K562 (cell line): ENCODE data around the gene CSK. TPM values are rescaled to one million over a fixed set of nuclear protein-coding genes. Genes with fewer than 3 reads are reported as not detected.

Source experiments
- ATAC-seq: fragments of 200-7000 bp; cut with Tn5 transposase; 3 replicates; pipeline ENCODE4 v1.9.1; 2020; ENCODE audit warnings: moderate library complexity
- BruUV-seq: library from RNA; stranded (reverse); fragments of 400-500 nt; replicated peaks from 2 replicates; lab custom pipeline; 2021; lab: Mats Ljungman, UMichigan
- CTCF ChIA-PET: fragments of 300-600 bp; formaldehyde crosslinking; extraction: SDS; loops from one replicate; lab custom pipeline; 2021; ENCODE audit warnings: low intra/inter-chr PET ratio; lab: Yijun Ruan, JAX
- POLR2A ChIA-PET: fragments of 300-600, 350-650 bp; sonication (Branson Sonifier 250); formaldehyde crosslinking; extraction: SDS; loops from one replicate; lab custom pipeline; 2021; ENCODE audit warnings: antibody characterized with exemption, inconsistent platforms; lab: Yijun Ruan, JAX
- DNase-seq, 4 experiments: peaks; one replicate each; pipeline versions ENCODE4 v3.0.0 to v3.0.0-alpha.2; 2011 to 2018; ENCODE audit warnings: low spot score in 3 of 4, mixed read lengths in 3 of 4; ENCODE audit errors: extremely low read depth in 1 of 4
- FAIRE-seq: peaks from 2 replicates; lab custom pipeline; 2011; peaks lifted over from hg19 to GRCh38; lab: Jason Lieb, UNC
- H2AFZ ChIP-seq: 2 replicates; pipeline ENCODE4 v1.6.0; 2011; ENCODE audit warnings: low read depth, low read length, control low read depth, inconsistent platforms
- H3K27ac ChIP-seq: fragments of 200-600 bp; 3 replicates; pipeline ENCODE4 v1.8.0; 2011; ENCODE audit warnings: low read depth, mild to moderate bottlenecking, control low read depth, inconsistent platforms, low read length, moderate library complexity, mixed read lengths; ENCODE audit errors: extremely low read depth
- H3K27me3 ChIP-seq, 2 experiments: fragments of 300-600 bp in 1 of 2; 2 replicates in 1 of 2; 3 replicates in 1 of 2; pipeline versions ENCODE4 v1.6.0 to v1.8.0; 2011; ENCODE audit warnings: inconsistent platforms in 2 of 2, low read length in 2 of 2, mild to moderate bottlenecking in 1 of 2, mixed read lengths in 1 of 2, moderate library complexity in 1 of 2; ENCODE audit not compliant: control insufficient read depth in 2 of 2, insufficient read depth in 2 of 2
- H3K36me3 ChIP-seq: fragments of 300-600 bp; 3 replicates; pipeline ENCODE4 v1.8.0; 2011; ENCODE audit warnings: mild to moderate bottlenecking, low read length, inconsistent platforms; ENCODE audit not compliant: control insufficient read depth, insufficient read depth
- H3K4me1 ChIP-seq, 2 experiments: fragments of 200-600 bp in 1 of 2; replicated peaks in 1 of 2; 2 replicates in 1 of 2; 3 replicates in 1 of 2; pipeline versions ENCODE4 v1.5.1 to v1.8.0; 2011; ENCODE audit warnings: inconsistent platforms in 2 of 2, low read length in 2 of 2, mild to moderate bottlenecking in 1 of 2, mixed read lengths in 1 of 2, moderate library complexity in 1 of 2; ENCODE audit not compliant: control insufficient read depth in 2 of 2, insufficient read depth in 2 of 2
- H3K4me2 ChIP-seq: 2 replicates; pipeline ENCODE4 v1.6.1; 2011; ENCODE audit warnings: low read length, control low read depth, inconsistent platforms, mixed read lengths; ENCODE audit not compliant: insufficient read depth
- H3K4me3 ChIP-seq: fragments of 200-600 bp; sonication (generic), shearing (Covaris generic); 2 replicates; pipeline ENCODE4 v1.5.1; 2016; ENCODE audit warnings: control low read depth, inconsistent platforms
- H3K79me2 ChIP-seq: fragments of 200-600 bp; 3 replicates; pipeline ENCODE4 v1.8.0; 2011; ENCODE audit warnings: low read length, inconsistent platforms; ENCODE audit not compliant: control insufficient read depth, insufficient read depth
- H3K9ac ChIP-seq, 2 experiments: 2 replicates each; pipeline versions ENCODE4 v1.6.0 to v1.6.1; 2011; ENCODE audit warnings: low read depth in 2 of 2, low read length in 2 of 2, control low read depth in 1 of 2, inconsistent platforms in 1 of 2, mild to moderate bottlenecking in 1 of 2, mixed read lengths in 1 of 2; ENCODE audit not compliant: insufficient read depth in 1 of 2
- H3K9me1 ChIP-seq: one replicate; pipeline ENCODE4 v1.6.0; 2011; ENCODE audit warnings: inconsistent platforms, mild to moderate bottlenecking, low read length, moderate library complexity; ENCODE audit not compliant: control insufficient read depth, insufficient read depth
- H3K9me3 ChIP-seq: replicated peaks from 2 replicates; pipeline ENCODE4 v1.5.1; 2011; ENCODE audit warnings: low read depth, low read length, inconsistent platforms; ENCODE audit not compliant: control insufficient read depth, insufficient read depth
- H4K20me1 ChIP-seq: replicated peaks from 2 replicates; pipeline ENCODE4 v1.6.1; 2011; ENCODE audit warnings: low read length, inconsistent platforms, mixed read lengths; ENCODE audit not compliant: control insufficient read depth, insufficient read depth
- BHLHE40 ChIP-seq: IDR thresholded peaks from 2 replicates; pipeline ENCODE4 v1.6.1; 2011; ENCODE audit warnings: low read length, improper control_type of control experiment
- CEBPB ChIP-seq: fragments of 450-650 bp; IDR thresholded peaks from 2 replicates; pipeline ENCODE4 v1.6.1; 2016; ENCODE audit warnings: missing genetic modification characterization, missing compliant biosample characterization
- CREB3 ChIP-seq: fragments of 450-650 bp; conservative IDR thresholded peaks from 2 replicates; pipeline ENCODE4 v1.6.1; 2016; ENCODE audit warnings: missing genetic modification characterization, low read depth, mild to moderate bottlenecking, missing compliant biosample characterization, moderate library complexity
- CTBP1 ChIP-seq: fragments of 450-650 bp; IDR thresholded peaks from 2 replicates; pipeline ENCODE4 v1.6.1; 2016; ENCODE audit warnings: borderline replicate concordance
- GABPB1 ChIP-seq: sonication (generic); formaldehyde crosslinking; IDR thresholded peaks from 2 replicates; pipeline ENCODE4 v1.8.0; 2022; ENCODE audit warnings: mild to moderate bottlenecking, missing genetic modification reagents
- GTF2A2 ChIP-seq: IDR thresholded peaks from 2 replicates; pipeline ENCODE4 v1.6.1; 2016; ENCODE audit warnings: mild to moderate bottlenecking, missing genetic modification characterization, missing compliant biosample characterization
- HIVEP1 ChIP-seq: fragments of 250-450 bp; sonication (Bioruptor Pico); IDR thresholded peaks from 2 replicates; pipeline ENCODE4 v1.4.0; 2020; ENCODE audit warnings: mild to moderate bottlenecking
- HNRNPLL ChIP-seq: fragments of 200-400 bp; formaldehyde crosslinking; IDR thresholded peaks from 2 replicates; pipeline ENCODE4 v1.6.1; 2017; ENCODE audit warnings: low read length, low read depth, mild to moderate bottlenecking; ENCODE audit not compliant: poor library complexity, severe bottlenecking
- MAZ ChIP-seq, 2 experiments: fragments of 450-650 bp in 1 of 2; sonication (generic) in 1 of 2; formaldehyde crosslinking; IDR thresholded peaks in 1 of 2; conservative IDR thresholded peaks in 1 of 2; 2 replicates each; pipeline versions ENCODE4 v1.4.0 to v1.5.0; 2020; ENCODE audit warnings: mild to moderate bottlenecking in 1 of 2, missing genetic modification reagents in 1 of 2
- MCM5 ChIP-seq: fragments of 450-650 bp; IDR thresholded peaks from 2 replicates; pipeline ENCODE4 v1.6.1; 2016; ENCODE audit warnings: low read depth
- NRF1 ChIP-seq, 2 experiments: fragments of 450-650 bp; IDR thresholded peaks in 1 of 2; conservative IDR thresholded peaks in 1 of 2; 2 replicates each; pipeline ENCODE4 v1.6.1; 2014; ENCODE audit warnings: mild to moderate bottlenecking in 2 of 2
- POLR2H ChIP-seq: IDR thresholded peaks from 2 replicates; pipeline ENCODE4 v1.6.1; 2016; ENCODE audit warnings: missing genetic modification characterization, low read depth, mild to moderate bottlenecking, control low read depth, missing compliant biosample characterization, moderate library complexity
- SIN3A ChIP-seq, 2 experiments: fragments of 150-350 bp in 1 of 2; IDR thresholded peaks; 2 replicates each; pipeline ENCODE4 v1.6.1; 2011 to 2016; ENCODE audit warnings: borderline replicate concordance in 2 of 2, low read depth in 2 of 2, low read length in 2 of 2, mild to moderate bottlenecking in 2 of 2, moderate library complexity in 2 of 2; ENCODE audit not compliant: control insufficient read depth in 1 of 2
- ZNF354B ChIP-seq: fragments of 250-450 bp; sonication (Bioruptor Pico); IDR thresholded peaks from 2 replicates; pipeline ENCODE4 v1.4.0; 2020
- WGBS: fragments of 100-300 bp; shearing (Covaris generic); methylation state at CpG from one replicate; pipeline ENCODE4 v1.1.6; 2016; ENCODE audit warnings: low coverage, mixed read lengths; ENCODE audit not compliant: insufficient coverage; ENCODE audit errors: missing lambda C conversion rate; 5-methylcytosine and 5-hydroxymethylcytosine counted together
- in situ Hi-C: fragments of 300-500 bp; cut with MboI; formaldehyde crosslinking; loops from 4 replicates; pipeline ENCODE4 v1.15.0; 2018; ENCODE audit warnings: inconsistent platforms, mixed read lengths
- intact Hi-C: fragments of 100-400 bp; cut with micrococcal nuclease; formaldehyde crosslinking; loops from 2 replicates; pipeline ENCODE4 v1.14.2; 2022
- polyA plus RNA-seq, 8 experiments: library from polyadenylated mRNA; depleted of rRNA in 4 of 8; stranded (reverse) in 5 of 8; unstranded in 3 of 8; fragments of >200 nt; fragmentation: Nextera tagmentation in 2 of 8; fragmentation: Illumina TruSeq in 1 of 8; extraction: Ambion mirVana in 2 of 8; extraction: Trizol in 1 of 8; gene quantifications; 2 replicates each; pipeline versions ENCODE4 v1.2.1 to v1.2.3, GENCODE V29; 2011 to 2014; ENCODE audit warnings: inconsistent platforms in 1 of 8, missing spikeins in 1 of 8
- total RNA-seq, 7 experiments: library from RNA; depleted of rRNA in 6 of 7; stranded (reverse); fragments of >200 nt in 6 of 7; fragmentation: Illumina TruSeq in 2 of 7; extraction: Trizol in 2 of 7; gene quantifications; 2 replicates each; pipeline versions ENCODE4 v1.2.1 to v1.2.3, GENCODE V29; 2011 to 2021; ENCODE audit warnings: low replicate concordance in 1 of 7
- TF ChIP-seq, protein P1 (sequence below): fragments of 450-650 bp; IDR thresholded peaks from 2 replicates; pipeline ENCODE4 v1.6.1; 2018; ENCODE audit not compliant: partially characterized antibody

CSK gene
- total and polyA plus RNA-seq, 9 of the 15 experiments (the other 6 are each of a cell fraction or from before 2014, with no cell fraction given): 1.5 to 112 (median 22.5) TPM

DNA sequence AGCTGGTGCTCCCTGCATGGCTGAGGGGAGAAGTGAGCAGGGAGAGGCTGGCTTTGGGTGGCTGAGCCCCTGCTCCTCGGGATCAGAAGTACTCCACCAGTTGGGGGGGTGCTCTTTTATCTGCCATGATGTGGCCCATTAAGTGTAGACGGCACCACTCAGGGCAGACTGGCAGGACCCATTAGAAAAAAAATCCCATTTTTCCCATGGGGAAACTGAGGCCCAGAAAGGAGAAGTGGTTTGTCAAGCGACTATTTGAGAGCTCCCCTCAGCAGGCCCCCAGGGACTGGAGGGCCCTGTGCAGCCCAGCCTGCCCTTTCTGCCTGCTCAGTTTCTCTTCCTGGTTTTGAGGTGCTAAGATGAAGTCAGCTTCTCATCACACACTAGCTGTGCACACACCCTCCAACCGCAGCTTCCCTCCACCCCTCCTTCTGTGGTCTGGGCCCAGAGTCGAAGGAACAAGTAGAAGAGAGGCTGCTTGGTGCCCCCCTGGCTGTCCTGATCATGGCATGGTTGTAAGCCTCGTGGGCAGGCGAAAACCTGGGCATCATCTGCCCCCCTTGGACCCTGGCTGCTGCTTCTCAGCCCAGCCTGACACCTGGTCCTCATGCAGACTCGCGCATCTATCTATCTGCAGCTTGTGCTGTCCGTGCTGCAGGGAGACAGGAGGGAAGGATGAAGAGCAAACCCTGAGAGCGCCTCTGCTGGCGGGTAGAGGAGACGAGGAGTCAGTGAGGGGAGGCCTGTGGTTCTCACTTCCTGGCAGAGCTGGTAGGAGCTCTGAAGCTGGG lies 5.6 kb downstream of the CSK start:
- H3K27ac ChIP-seq: no peak overlapping the region
- TF ChIP-seq SIN3A (IDR thresholded peaks at IDR 0.05; ENCODE audit: borderline replicate concordance in 2 of 2, control insufficient read depth in 1 of 2, low read depth in 2 of 2, low read length in 2 of 2): no peak
- no peak for TF ChIP-seq CREB3
- no peak for TF ChIP-seq POLR2H (tag)
- TF ChIP-seq, protein P1, sequence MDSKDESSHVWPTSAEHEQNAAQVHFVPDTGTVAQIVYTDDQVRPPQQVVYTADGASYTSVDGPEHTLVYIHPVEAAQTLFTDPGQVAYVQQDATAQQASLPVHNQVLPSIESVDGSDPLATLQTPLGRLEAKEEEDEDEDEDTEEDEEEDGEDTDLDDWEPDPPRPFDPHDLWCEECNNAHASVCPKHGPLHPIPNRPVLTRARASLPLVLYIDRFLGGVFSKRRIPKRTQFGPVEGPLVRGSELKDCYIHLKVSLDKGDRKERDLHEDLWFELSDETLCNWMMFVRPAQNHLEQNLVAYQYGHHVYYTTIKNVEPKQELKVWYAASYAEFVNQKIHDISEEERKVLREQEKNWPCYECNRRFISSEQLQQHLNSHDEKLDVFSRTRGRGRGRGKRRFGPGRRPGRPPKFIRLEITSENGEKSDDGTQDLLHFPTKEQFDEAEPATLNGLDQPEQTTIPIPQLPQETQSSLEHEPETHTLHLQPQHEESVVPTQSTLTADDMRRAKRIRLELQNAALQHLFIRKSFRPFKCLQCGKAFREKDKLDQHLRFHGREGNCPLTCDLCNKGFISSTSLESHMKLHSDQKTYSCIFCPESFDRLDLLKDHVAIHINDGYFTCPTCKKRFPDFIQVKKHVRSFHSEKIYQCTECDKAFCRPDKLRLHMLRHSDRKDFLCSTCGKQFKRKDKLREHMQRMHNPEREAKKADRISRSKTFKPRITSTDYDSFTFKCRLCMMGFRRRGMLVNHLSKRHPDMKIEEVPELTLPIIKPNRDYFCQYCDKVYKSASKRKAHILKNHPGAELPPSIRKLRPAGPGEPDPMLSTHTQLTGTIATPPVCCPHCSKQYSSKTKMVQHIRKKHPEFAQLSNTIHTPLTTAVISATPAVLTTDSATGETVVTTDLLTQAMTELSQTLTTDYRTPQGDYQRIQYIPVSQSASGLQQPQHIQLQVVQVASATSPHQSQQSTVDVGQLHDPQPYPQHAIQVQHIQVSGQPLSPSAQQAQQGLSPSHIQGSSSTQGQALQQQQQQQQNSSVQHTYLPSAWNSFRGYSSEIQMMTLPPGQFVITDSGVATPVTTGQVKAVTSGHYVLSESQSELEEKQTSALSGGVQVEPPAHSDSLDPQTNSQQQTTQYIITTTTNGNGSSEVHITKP: no peak
- peak; percentile 86 for TF ChIP-seq CTBP1
- TF ChIP-seq MAZ (CRISPR knock-in tag; conservative IDR thresholded peaks at IDR 0.05 in 1 of 2, IDR thresholded peaks at IDR 0.05 in 1 of 2): peak in 1 of 2 experiments; percentile 50; a peak in 1 of 4 replicates
- no peak for TF ChIP-seq GTF2A2
- no peak for TF ChIP-seq ZNF354B
- 0 out of 2 replicates have a peak, but pooled peaks have one; percentile 37 for TF ChIP-seq GABPB1 (CRISPR knock-in tag)
- TF ChIP-seq CEBPB (tag): no peak
- no peak for TF ChIP-seq HIVEP1 (CRISPR knock-in tag)
- TF ChIP-seq NRF1 (conservative IDR thresholded peaks at IDR 0.05 in 1 of 2, IDR thresholded peaks at IDR 0.05 in 1 of 2): peak in 1 of 2 experiments; percentile 18; a peak in 3 of 4 replicates
- no peak for TF ChIP-seq MCM5
- no peak for TF ChIP-seq HNRNPLL
- 0 out of 2 replicates have a peak, but pooled peaks have one; percentile 19 for TF ChIP-seq BHLHE40

More for the DNA sequence above, 5.6 kb downstream of the CSK start:
- Histone ChIP-seq H3K9me3 (no peaks in the 10 kb centered on the region), H3K4me1 (peaks cover 42 to 66% of the 10 kb centered on the region in 2 experiments), H3K4me3 (no peak overlapping the region), H3K27me3 (no peaks in the 10 kb centered on the region), H4K20me1 (peaks cover 40% of the 10 kb centered on the region), H3K9me1 (no peaks in the 10 kb centered on the region), H3K9ac (peak overlapping the region in 1 of 2 experiments; percentile 77; a peak in 2 of 4 replicates), H3K79me2 (peaks cover 97% of the 10 kb centered on the region), H3K4me2 (peak overlapping the region; percentile 0; the same call in 1 of the 2 replicates), H2AFZ (no peak overlapping the region), H3K36me3 (peaks cover 68% of the 10 kb centered on the region; the same call in 2 of the 3 replicates)
- FAIRE-seq (peak; percentile 78), DNase-seq (peak; percentile 41 to 77 (median 56)), ATAC-seq (peak; percentile 83)
- CTCF ChIA-PET: interaction anchor here (1.2 kb wide), 1 partner anchor 12 kb away, joined by 3 read pairs; no protein-coding TSS in a partner anchor
- intact Hi-C loops: no loop called here
- 39% methylated on average over 13 of the region's 13 CpGs for WGBS
- POLR2A ChIA-PET: interaction anchor here (0.6 to 1.3 kb wide), 4 partner anchors 10 to 162 kb away, joined by 3 to 8 read pairs (median 3); no protein-coding TSS in a partner anchor
- BruUV-seq: no TSS peak
- in situ Hi-C loops: no loop called here
